Stimulated activated naive B cell treated with anti-CD40 and anti-IgM and Interleukin-4, amounts not matched to agents 10 μg/mL and 1 μg/mL and 100 μg/mL, for 72 hours (primary cell): ENCODE results near the gene C18orf32.
A peak's percentile ranks its signal among the peaks of the same experiment; 100 is the strongest.

Experiments used
- ATAC-seq, 2 donors: fragments of 150-1000 bp; cut with Tn5 transposase; replicated peaks; 2 replicates each; pipeline ENCODE4 v1.10.0; 2021; ENCODE audit warnings: moderate library complexity in 1 of 2
- DNase-seq: peaks from one replicate; pipeline ENCODE4 v3.0.0; 2021
- H3K27ac Mint-ChIP-seq: one replicate; pipeline ENCODE4 v1.8.0; 2022; ENCODE audit warnings: mild to moderate bottlenecking, mixed read lengths
- H3K27me3 Mint-ChIP-seq, 2 donors: one replicate each; pipeline ENCODE4 v1.8.0; 2022; ENCODE audit warnings: mixed read lengths in 2 of 2
- H3K36me3 Mint-ChIP-seq, 2 donors: one replicate each; pipeline ENCODE4 v1.8.0; 2022; ENCODE audit warnings: mixed read lengths in 2 of 2, mild to moderate bottlenecking in 1 of 2
- H3K4me1 Mint-ChIP-seq, 2 donors: one replicate each; pipeline ENCODE4 v1.8.0; 2022; ENCODE audit warnings: mixed read lengths in 2 of 2, mild to moderate bottlenecking in 1 of 2
- H3K4me3 Mint-ChIP-seq, 2 donors: one replicate each; pipeline ENCODE4 v1.8.0; 2022; ENCODE audit warnings: mild to moderate bottlenecking in 2 of 2, mixed read lengths in 2 of 2, moderate library complexity in 1 of 2
- H3K9me3 Mint-ChIP-seq, 2 donors: one replicate each; pipeline ENCODE4 v1.8.0; 2022; ENCODE audit warnings: mixed read lengths in 2 of 2, mild to moderate bottlenecking in 1 of 2

The C18orf32 gene

GRCh38 chr18:49441338-49441938 is 45.6 kb downstream of the C18orf32 start:
- Mint-ChIP-seq H3K27me3 (no peaks in the 10 kb centered on the region), H3K9me3 (peaks cover 0 to 1% of the 10 kb centered on the region in 2 donors), H3K27ac (no peak overlapping the region), H3K4me3 (no peak overlapping the region), H3K36me3 (peaks cover 20 to 29% of the 10 kb centered on the region in 2 donors), H3K4me1 (peaks cover 21 to 40% of the 10 kb centered on the region in 2 donors)
- no peak for DNase-seq
- ATAC-seq = no peak

DNA sequence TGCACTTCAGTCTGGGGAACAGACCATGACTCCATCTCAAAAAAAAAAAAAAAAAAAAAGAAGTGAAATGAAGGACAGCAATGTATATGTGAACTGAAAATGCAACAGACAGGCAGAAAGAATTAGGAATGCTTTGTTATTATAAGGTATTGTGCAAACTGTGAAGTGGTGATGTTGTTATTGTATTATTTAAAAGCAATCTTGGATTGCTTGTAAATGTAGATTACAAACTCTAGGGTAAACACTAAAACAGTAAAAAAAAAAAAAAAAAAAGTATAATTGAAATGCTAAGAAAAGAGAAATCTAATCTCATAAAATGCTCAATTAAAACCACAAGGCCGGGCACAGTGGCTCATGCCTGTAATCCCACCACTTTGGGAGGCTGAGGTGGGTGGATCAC is 51.9 kb downstream of the C18orf32 start:
- Mint-ChIP-seq H3K27me3 (no peaks in the 10 kb centered on the region), H3K4me3 (no peak overlapping the region), H3K4me1 (peaks cover 13 to 33% of the 10 kb centered on the region in 2 donors), H3K9me3 (no peaks in the 10 kb centered on the region), H3K36me3 (no peaks in the 10 kb centered on the region), H3K27ac (peak overlapping the region; percentile 25)
- DNase-seq (no peak), ATAC-seq (no peak)

GRCh38 chr18:49432602-49433001 is 54.4 kb downstream of the C18orf32 start:
- Mint-ChIP-seq H3K27me3 (no peaks in the 10 kb centered on the region), H3K4me1 (peaks cover 13 to 28% of the 10 kb centered on the region in 2 donors), H3K36me3 (peaks cover 11 to 13% of the 10 kb centered on the region in 2 donors), H3K9me3 (peaks cover 0 to 1% of the 10 kb centered on the region in 2 donors), H3K4me3 (no peak overlapping the region), H3K27ac (no peak overlapping the region)
- DNase-seq (no peak), ATAC-seq (no peak)

DNA sequence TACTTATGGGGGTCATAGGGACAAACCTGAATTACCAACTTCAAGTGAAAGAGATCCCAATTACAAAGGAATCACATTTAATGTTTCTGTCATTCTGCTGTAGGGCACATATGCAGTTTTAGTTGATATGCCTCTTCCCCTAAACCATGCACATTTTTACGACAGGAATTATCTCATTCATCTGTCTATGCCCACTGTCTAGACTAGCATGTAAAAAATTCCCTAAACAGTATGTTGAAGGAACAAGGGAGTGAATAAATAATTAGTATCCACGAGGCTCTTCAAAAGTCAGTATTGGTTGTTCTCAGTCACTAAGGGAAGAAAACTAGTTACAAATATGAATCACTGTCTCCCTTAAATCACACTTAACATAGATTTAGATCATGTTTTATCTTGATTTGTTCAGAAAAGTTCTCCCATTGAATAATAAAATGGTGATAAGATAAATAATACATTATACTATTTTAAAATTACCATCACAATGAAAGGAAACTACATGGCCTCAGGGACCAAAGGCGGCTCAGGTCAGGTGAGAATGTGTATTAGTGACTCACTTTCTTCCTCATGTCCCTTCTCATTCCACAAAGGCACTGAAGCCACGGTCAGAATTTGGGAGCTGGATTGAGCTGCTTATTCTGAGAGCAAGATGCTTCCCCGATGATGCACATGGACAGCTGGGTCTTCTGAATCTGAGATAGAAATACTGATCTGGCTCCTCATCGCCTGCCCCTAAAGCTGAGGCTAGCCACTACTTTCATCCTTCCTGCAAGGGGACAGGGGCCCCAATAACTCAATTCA is 55.7 kb downstream of the C18orf32 start:
- Mint-ChIP-seq H3K4me3 (no peak overlapping the region), H3K4me1 (peaks cover 10 to 30% of the 10 kb centered on the region in 2 donors), H3K9me3 (peaks cover 0 to 1% of the 10 kb centered on the region in 2 donors), H3K27me3 (no peaks in the 10 kb centered on the region), H3K27ac (no peak overlapping the region), H3K36me3 (peaks cover 15 to 21% of the 10 kb centered on the region in 2 donors)
- no peak for ATAC-seq
- no peak for DNase-seq
